ENCODE data around the gene INKA1.

INKA1 gene

DNA sequence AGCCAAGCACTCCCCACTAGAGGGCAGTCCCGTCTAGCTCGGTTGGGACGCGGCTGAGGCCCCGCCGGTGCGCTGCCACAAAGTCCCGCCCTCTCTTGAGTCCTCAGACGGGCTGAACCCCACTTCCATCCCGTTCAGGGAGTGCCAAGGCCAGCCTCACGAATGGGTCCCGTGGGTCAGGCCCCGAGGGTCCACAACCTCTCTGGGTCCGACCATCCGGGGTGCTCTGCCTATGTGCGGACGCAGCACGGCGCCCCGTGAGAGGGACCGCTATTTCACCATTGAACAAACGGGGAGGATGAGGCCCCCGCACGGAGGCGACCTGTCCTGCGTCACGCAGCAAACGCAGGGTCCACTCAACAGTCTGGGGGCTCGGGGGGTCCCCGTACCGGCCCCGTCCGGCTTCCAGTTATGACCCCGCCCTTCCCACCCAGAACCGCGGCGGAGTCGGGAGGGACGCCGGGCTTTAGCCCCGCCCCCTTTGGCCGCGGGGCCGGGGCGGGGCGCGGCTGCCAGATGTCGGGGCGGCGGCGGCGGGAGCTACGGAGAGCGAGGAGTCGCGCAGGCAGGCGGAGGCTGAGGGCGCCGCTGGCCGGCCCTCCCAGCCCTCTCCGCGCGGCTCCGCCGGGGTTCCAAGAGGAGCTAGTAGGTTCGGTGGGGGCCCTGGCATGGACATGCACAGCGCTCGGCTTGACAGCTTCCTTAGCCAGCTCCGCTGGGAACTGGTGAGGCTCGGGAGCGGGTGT, at the start of gene INKA1:
Gene INKA1, plus strand, starts transcription at position 543 of the 746 bp plus-strand sequence. Its CDS starts 132 bp downstream, at position 675.
- TF ChIP-seq, protein P1, sequence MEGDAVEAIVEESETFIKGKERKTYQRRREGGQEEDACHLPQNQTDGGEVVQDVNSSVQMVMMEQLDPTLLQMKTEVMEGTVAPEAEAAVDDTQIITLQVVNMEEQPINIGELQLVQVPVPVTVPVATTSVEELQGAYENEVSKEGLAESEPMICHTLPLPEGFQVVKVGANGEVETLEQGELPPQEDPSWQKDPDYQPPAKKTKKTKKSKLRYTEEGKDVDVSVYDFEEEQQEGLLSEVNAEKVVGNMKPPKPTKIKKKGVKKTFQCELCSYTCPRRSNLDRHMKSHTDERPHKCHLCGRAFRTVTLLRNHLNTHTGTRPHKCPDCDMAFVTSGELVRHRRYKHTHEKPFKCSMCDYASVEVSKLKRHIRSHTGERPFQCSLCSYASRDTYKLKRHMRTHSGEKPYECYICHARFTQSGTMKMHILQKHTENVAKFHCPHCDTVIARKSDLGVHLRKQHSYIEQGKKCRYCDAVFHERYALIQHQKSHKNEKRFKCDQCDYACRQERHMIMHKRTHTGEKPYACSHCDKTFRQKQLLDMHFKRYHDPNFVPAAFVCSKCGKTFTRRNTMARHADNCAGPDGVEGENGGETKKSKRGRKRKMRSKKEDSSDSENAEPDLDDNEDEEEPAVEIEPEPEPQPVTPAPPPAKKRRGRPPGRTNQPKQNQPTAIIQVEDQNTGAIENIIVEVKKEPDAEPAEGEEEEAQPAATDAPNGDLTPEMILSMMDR (IDR thresholded peaks at IDR 0.05; ENCODE audit: low read depth, low read length): peak; percentile 92
- H3K4me3 ChIP-seq (replicated peaks in 1 of 2; ENCODE audit: low read depth in 2 of 2, low read length in 2 of 2): peak within 1 kb of the TSS; percentile 84 to 86
- peak; percentile 84 to 89 for DNase-seq (ENCODE audit: low read depth in 2 of 2)

DNA sequence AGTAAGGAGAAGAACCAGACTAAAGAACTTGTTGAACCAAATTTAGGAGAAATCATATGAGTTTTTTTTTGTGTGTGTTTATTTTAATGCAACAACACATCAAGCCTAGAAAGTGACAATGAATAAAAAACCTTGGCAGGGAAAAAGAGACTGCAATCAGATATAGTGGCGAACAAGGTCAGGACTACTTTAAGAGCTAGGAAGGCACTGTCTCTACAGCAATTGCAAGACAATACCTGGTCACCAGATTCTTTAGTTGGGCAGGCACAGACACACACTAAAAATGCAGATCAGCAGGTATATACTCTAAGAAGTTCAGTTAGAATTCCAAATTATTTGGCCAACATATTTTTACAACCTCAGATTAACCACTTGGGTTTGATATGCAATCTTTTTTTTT, 48.5 kb upstream of the INKA1 start:
- TF ChIP-seq, protein P1 (IDR thresholded peaks at IDR 0.05; ENCODE audit: low read depth, low read length): no peak
- DNase-seq (ENCODE audit: low read depth in 2 of 2): no peak
- no peak overlapping the region for H3K4me3 ChIP-seq (replicated peaks in 1 of 2; ENCODE audit: low read depth in 2 of 2, low read length in 2 of 2)

DNA sequence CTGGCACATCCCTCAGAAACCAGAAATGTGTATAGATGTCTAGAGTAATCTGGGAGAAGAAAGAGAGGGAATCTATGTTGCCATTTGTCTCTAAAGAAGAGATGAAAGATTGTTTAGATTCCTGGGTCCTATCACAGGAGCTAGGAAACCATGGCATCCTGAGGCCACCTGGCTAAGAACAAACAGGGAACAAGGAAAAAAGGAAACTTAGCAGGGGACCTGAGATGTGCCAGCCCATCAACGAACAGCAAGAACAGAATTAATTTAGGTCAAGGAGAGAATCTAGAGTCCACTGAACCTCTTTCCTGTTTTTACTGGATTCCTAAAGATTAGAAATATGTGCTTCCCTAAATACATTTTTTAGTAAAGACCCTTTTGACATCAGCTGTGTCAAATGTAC, 47.0 kb upstream of the INKA1 start:
- no peak for DNase-seq (ENCODE audit: low read depth in 2 of 2)
- TF ChIP-seq, protein P1 (IDR thresholded peaks at IDR 0.05; ENCODE audit: low read depth, low read length): no peak
- H3K4me3 ChIP-seq (replicated peaks in 1 of 2; ENCODE audit: low read depth in 2 of 2, low read length in 2 of 2): no peak overlapping the region

GRCh38 chr3:49757197-49757596, 45.9 kb upstream of the INKA1 start:
- TF ChIP-seq, protein P1 (IDR thresholded peaks at IDR 0.05; ENCODE audit: low read depth, low read length): no peak
- H3K4me3 ChIP-seq (replicated peaks in 1 of 2; ENCODE audit: low read depth in 2 of 2, low read length in 2 of 2): no peak overlapping the region
- no peak for DNase-seq (ENCODE audit: low read depth in 2 of 2)

- peak in 1 of 2 donors; percentile 43 for DNase-seq (ENCODE audit: low read depth in 2 of 2)
- H3K4me3 ChIP-seq (replicated peaks in 1 of 2; ENCODE audit: low read depth in 2 of 2, low read length in 2 of 2): no peak overlapping the region
- TF ChIP-seq, protein P1 (IDR thresholded peaks at IDR 0.05; ENCODE audit: low read depth, low read length): no peak
These were observed 43.8 kb upstream of the INKA1 start for GRCh38 chr3:49759226-49759625.

DNA sequence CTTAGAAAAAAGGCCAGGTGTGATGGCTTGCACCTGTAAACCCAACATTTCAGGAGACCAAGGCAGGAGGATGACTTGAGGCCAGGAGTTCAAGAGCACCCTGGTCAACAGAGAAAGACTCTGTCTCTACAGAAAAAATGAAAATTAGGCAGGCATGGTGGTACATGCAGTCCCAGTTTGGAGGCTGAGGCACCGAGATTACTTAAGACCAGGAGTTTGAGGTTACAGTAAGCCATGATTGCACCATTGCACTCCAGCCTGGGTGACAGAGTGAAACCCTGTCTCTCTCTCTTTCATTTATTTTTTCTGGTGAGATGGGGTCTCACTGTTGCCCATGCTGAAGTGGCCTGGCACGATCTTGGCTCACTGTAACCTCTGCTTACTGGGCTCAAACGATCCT, 41.4 kb upstream of the INKA1 start:
- DNase-seq (ENCODE audit: low read depth in 2 of 2): no peak
- TF ChIP-seq, protein P1 (IDR thresholded peaks at IDR 0.05; ENCODE audit: low read depth, low read length): no peak
- H3K4me3 ChIP-seq (replicated peaks in 1 of 2; ENCODE audit: low read depth in 2 of 2, low read length in 2 of 2): no peak overlapping the region

Data from cardiac fibroblast (primary cell).